HG02588 (cell line): ENCODE results near the gene TPD52L1.
A peak's percentile ranks its signal among the peaks of the same experiment; 100 is the strongest.
"Not testable (repeated sequence)": the region's sequence is repeated elsewhere in the genome, so short reads cannot be mapped to it uniquely, and the experiment has no call there.

Experiments
- ATAC-seq: cut with Tn5 transposase; IDR thresholded peaks from one replicate; pipeline ENCODE4 v1.9.1; 2021; ENCODE audit warnings: mild to moderate bottlenecking, moderate library complexity; ENCODE audit not compliant: unreplicated experiment

Gene TPD52L1, protein sequence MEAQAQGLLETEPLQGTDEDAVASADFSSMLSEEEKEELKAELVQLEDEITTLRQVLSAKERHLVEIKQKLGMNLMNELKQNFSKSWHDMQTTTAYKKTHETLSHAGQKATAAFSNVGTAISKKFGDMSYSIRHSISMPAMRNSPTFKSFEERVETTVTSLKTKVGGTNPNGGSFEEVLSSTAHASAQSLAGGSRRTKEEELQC

DNA sequence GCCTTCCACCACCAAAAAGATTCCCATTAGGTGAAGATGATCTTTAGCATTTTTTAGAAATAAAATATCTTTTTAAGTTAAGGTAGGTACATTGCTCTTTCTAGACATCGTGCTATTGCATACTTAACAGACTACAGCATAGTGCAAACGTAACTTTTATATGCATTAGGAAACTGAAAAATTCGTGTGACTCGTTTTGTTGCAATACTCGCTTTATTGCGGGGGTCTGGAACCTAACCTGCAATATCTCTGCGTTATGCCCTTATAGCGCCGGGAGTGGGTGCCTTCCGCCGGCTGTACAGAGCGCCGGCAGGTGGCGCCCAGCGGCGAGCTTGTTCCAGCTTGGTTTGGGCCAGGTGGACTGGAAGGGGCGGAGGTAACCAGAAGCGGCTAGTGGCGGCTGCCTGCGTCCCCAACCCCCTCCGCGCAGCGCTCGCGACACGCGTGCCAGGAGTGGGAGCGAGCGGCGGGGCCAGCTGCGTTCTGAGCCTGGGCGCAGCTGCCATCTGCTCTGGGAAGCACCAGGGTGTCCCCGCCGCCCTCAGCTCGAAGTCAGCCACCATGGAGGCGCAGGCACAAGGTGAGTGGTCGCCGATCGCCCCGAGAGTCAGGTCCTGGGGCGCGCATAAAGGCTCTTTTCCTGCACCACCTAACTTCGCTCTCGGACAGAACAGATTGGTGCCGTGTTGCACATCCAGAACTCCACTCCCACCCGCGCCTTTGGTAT lies at the start of gene TPD52L1:
Gene TPD52L1 (plus strand): TSS at position 383 of the 727 bp plus-strand sequence. CDS start 179 bp downstream, at position 562.
- peak; percentile 98 for ATAC-seq

DNA sequence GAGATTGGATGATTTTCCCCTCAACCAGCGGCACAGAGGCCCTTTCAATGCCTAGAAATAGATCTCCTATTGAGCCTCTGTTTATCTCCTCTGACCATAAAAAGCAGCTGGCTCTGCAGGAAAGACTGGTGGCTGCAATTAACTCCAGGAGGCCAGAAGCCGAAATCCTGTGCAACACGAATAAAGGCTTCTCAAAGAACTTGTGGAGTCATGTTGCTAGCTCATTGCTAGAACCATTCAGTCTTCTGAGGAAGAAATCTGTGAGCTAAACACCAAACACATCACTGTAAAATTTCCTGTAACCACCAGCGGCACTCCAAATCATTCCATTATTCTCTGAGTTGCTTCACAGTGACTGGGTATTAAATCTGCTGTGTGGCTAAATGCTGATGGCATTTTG lies 49.1 kb upstream of the TPD52L1 start:
- no peak for ATAC-seq

DNA sequence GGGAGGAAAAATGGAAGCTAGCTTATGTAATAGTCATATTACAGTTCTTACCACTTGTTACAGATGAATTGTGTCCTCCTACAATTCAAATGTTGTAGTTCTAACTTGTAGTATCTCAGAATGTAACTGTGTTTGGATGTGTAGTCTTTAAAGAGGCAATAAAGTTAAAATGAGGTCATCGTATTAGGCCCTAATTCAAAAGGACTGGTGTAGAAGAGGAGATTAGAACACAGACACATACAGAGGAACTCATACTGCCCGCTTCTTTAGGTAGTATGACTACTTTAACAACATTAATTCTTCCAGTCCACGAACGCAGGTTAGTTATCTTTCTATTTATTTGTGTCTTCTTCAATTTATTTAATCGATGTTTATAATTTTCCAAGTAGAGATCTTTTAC lies 46.5 kb upstream of the TPD52L1 start:
- ATAC-seq = no peak

- ATAC-seq = no peak
Observed at GRCh38 chr6:125107896-125108295, 45.7 kb upstream of the TPD52L1 start.

- ATAC-seq = no peak
Observed at GRCh38 chr6:125110056-125110455, 43.5 kb upstream of the TPD52L1 start.

DNA sequence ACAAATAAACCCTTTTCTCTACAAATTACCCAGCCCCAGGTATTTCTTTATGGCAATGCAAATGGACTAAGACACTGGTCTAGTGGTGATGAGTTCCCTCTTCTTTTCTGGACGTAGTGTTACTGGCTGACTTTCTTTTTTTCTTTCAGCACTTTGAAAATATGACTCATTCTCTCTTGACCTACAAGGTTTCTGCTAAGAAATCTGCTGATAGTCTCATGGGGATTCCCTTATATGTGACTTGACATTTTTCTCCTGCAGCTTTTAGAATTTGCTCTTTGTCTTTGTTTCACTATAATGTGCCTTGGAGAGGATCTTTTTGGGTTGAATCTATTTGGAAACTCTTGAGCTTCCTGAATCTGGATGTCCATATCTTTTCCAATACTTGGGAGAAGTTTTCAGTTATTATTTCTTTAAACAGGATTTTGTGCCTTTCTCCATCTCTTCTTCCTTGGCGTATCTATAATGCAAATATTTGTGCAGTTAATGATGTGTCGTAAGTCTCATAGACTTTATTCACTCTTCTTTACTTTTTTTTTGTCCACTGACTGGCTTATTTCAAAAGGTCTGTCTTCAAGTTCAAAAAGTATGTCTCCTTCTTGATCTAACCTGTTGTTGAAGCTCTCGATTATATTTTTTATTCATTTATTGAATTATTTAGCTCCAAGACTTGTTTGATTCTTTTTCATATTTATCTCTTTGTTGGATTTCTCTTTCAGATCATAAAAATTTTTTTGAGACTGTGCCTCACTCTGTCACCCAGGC lies 42.2 kb upstream of the TPD52L1 start:
- no peak for ATAC-seq

- no peak for ATAC-seq
Observed at GRCh38 chr6:125112934-125113333, 40.6 kb upstream of the TPD52L1 start.

- ATAC-seq = no peak
Observed at GRCh38 chr6:125114248-125114858, 39.2 kb upstream of the TPD52L1 start.

DNA sequence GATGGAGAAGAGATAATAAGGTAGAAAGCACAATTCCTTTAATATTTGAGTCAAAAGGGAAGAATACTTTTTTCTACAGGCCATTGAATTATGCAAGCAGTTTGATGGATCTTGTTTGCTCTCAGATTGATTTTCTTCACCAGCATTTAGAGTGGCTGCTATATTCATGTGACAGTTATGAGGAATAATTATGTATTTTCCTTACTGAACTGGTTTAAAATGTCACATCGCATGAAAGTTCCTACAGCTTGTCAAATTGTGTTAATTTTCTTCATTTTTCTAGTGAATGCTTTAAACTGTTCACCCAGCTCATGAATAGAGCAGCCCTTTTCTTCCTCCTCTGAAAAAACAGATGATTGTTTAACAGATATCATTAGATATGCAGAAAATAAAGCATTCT lies 37.4 kb upstream of the TPD52L1 start:
- ATAC-seq = no peak

- no peak for ATAC-seq
Observed at GRCh38 chr6:125116710-125117109, 36.9 kb upstream of the TPD52L1 start.

GRCh38 chr6:125117818-125118217 lies 35.8 kb upstream of the TPD52L1 start:
- no peak for ATAC-seq

- no peak for ATAC-seq
Observed at GRCh38 chr6:125120054-125120590, 33.5 kb upstream of the TPD52L1 start.

DNA sequence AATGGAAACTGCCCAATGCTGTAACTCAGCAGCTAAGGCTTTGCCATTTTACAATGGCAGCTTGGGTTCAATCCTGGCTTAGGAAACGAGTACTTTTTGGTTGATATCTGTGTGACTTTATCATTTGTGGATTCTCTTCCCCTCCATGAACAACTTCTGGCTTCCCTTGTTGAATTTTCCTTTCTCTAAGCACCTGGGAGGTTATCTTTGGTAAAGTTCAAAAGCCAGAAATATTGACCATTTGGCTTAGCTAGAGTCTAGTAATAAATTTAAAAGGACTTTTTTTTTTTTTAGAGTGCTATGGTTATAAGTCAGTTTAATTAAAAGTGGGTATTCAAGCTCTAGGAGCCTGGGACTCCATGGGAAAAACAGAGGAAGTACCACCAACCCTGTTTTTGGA lies 31.7 kb upstream of the TPD52L1 start:
- no peak for ATAC-seq

- ATAC-seq = no peak
Observed at GRCh38 chr6:125123051-125123450, 30.5 kb upstream of the TPD52L1 start.

DNA sequence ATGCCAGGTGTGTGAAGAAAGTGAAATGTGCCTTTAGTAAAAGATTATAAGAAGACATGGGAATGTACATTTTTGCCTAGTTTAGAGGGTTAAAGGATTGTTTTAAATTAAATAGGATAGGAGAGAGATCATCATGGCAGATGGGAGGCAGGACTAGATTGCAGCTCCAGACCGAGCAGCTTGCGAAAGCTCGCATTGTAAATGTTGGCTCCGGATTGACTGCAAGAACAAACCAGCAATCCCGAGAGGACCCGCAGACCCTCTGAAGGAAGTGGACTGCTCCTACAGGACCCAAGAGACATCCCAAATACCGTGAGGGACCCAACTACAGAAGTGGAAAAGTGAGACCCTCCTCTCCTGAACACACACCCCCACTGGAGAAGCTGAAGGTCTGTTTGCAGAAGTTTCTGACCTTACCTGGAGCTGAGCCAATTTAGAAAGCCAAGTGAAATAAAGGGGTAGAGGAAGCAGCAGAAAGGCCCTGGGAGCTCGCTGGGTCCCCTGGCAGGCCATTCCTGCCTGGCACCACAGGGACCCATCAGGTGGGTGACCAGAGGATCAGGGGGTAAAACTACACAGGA lies 30.0 kb upstream of the TPD52L1 start:
- ATAC-seq = no peak

DNA sequence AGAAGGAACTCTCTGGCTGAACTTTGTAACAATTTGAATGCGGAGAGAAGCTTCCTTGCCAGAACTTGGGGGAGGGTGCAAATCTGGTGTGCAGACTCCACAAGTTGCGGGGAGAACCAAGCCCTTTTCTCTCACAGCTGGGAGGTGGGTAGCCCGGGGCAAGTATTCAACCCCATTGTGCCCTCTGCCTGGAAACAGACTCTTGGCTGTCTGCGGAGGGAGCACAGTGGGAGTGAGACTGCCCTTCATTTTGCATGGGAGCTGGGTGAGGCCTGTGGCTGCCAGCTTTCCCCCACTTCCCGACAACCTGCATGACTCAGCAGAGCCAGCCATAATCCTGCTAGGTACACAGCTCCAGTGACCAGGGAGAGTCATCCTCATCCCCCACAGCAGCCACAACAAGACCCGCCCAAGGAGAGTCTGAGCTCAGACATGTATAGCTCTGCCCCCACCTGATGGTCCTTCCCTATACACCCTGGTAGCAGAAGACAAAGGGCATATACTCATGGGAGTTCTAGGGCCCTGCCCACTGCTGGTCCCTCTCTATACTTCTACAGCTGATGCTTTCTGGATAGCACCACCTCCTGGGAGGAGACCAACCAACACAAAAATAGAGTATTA lies 29.4 kb upstream of the TPD52L1 start:
- ATAC-seq = no peak

DNA sequence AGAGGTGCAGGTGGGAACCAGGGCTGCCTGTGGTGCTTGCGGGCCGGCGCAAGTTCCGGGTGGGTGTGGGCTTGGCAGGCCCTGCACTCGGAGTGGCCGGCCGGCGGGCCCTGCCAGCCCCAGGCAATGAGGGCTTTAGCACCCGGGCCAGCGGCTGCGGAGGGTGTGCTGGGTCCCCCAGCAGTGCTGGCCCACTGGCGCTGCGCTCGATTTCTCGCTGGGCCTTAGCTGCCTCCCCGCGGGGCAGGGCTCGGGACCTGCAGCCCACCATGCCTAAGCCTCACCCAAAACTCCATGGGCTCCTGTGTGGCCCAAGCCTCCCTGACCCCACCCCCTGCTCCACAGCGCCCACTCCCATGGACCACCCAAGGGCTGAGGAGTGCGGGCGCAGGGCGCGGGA lies 27.7 kb upstream of the TPD52L1 start:
- not testable (repeated sequence) for ATAC-seq

DNA sequence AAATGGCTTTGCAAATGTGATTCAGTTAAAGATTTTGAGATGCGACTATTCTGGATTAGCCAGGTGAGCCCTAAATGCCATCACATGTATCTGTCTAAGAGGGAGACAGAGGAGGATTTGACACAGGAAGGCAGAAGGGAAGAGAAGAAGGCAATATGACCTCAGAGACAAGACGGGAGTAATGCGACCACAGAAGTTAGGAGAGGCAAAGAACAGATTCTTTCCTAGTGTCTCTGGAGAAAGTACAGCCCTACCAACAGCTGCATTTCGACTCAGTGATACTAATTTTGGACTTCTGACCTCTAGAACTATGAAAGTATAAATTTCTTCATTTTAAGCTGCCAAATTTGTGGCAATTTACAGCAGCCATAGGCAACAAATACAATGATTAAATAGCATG lies 24.2 kb upstream of the TPD52L1 start:
- ATAC-seq = no peak

GRCh38 chr6:125132058-125132457 lies 21.5 kb upstream of the TPD52L1 start:
- no peak for ATAC-seq

DNA sequence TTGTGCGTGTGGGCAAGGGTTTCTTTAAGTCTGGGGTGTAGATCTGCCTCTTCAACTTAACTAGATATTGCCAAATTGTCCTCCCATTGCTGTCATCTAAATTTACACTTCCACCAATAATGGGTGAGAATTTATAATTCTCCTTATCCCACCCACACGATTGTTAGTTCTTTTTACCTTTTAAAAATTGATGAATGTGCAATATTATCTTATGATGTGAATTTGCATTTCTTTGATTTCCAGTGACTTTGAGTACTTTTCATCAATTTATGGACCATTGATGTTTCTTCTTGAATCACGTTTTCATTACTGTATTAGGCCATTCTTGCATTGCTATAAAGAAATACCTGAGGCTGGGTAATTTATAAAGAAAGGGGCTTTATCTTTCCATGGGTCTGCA lies 17.2 kb upstream of the TPD52L1 start:
- ATAC-seq = no peak
